Activated B cell treated with CpG ODN at 0.5 μM for 24 hours (primary cell): ENCODE measurements around the gene SPDL1. TPM values are rescaled to one million over a fixed set of nuclear protein-coding genes. Genes with fewer than 3 reads are reported as not detected.

Experiments used
- ATAC-seq: fragments of 200-7000 bp; cut with Tn5 transposase; one replicate; pipeline ENCODE4 v1.10.0; 2021; ENCODE audit warnings: low read depth, mild to moderate bottlenecking, moderate library complexity
- CTCF ChIA-PET: fragments of 350-600 bp; sonication (Branson Sonifier 250); formaldehyde crosslinking; loops from one replicate; lab custom pipeline; 2021; ENCODE audit warnings: antibody characterized with exemption; lab: Charles Lee
- POLR2A ChIA-PET: fragments of 350-600 bp; sonication (Branson Sonifier 250); formaldehyde crosslinking; loops from one replicate; lab custom pipeline; 2021; ENCODE audit warnings: antibody characterized with exemption; lab: Charles Lee
- DNase-seq: peaks from one replicate; pipeline ENCODE4 v3.0.0; 2022
- H3K27ac Mint-ChIP-seq: one replicate; pipeline ENCODE4 v1.8.0; 2020; ENCODE audit warnings: mixed read lengths
- H3K27me3 Mint-ChIP-seq: one replicate; pipeline ENCODE4 v1.8.0; 2021; ENCODE audit warnings: mixed read lengths
- H3K36me3 Mint-ChIP-seq: one replicate; pipeline ENCODE4 v1.8.0; 2021; ENCODE audit warnings: low read depth, mixed read lengths
- H3K4me1 Mint-ChIP-seq: one replicate; pipeline ENCODE4 v1.8.0; 2021; ENCODE audit warnings: mixed read lengths
- H3K4me3 Mint-ChIP-seq: one replicate; pipeline ENCODE4 v1.8.0; 2020; ENCODE audit warnings: mild to moderate bottlenecking, mixed read lengths
- H3K9me3 Mint-ChIP-seq: one replicate; pipeline ENCODE4 v1.8.0; 2020; ENCODE audit warnings: mixed read lengths
- CTCF ChIP-seq: fragments of 200-600 bp; IDR thresholded peaks from one replicate; pipeline ENCODE4 v1.8.0; 2022; ENCODE audit warnings: antibody characterized with exemption, mild to moderate bottlenecking
- intact Hi-C: fragments of 100-400 bp; cut with micrococcal nuclease; formaldehyde crosslinking; loops from one replicate; pipeline ENCODE4 v1.15.1; 2024
- total RNA-seq: library from RNA; stranded (reverse); gene quantifications from 2 replicates; pipeline ENCODE4 v1.2.3, GENCODE V29; 2022

SPDL1 gene
- total RNA-seq, 1 donor from 2014 or later, result 20.6 TPM

- no peaks in the 10 kb centered on the region for H3K36me3 Mint-ChIP-seq
- CTCF ChIA-PET, result no interaction called here
- no peak for ATAC-seq
Measured at GRCh38 chr5:169557838-169558237, 25.7 kb upstream of the SPDL1 start.

GRCh38 chr5:169561893-169562292 is 21.7 kb upstream of the SPDL1 start:
- ATAC-seq, result no peak
- Mint-ChIP-seq H3K36me3 (no peaks in the 10 kb centered on the region), H3K4me1 (no peaks in the 10 kb centered on the region), H3K27me3 (peaks cover 35% of the 10 kb centered on the region), H3K4me3 (no peak overlapping the region), H3K27ac (no peak overlapping the region), H3K9me3 (peaks cover 3% of the 10 kb centered on the region)
- intact Hi-C loops, result no loop called here
- DNase-seq, result no peak
- CTCF ChIA-PET, result no interaction called here
- POLR2A ChIA-PET, result no interaction called here
- no peak for TF ChIP-seq CTCF

More at GRCh38 chr5:169557838-169558237, 25.7 kb upstream of the SPDL1 start:
- H3K27ac Mint-ChIP-seq, result no peak overlapping the region
- H3K4me3 Mint-ChIP-seq, result no peak overlapping the region
- no peak for TF ChIP-seq CTCF
- peaks cover 3% of the 10 kb centered on the region for H3K9me3 Mint-ChIP-seq
- H3K27me3 Mint-ChIP-seq, result peaks cover 38% of the 10 kb centered on the region
- POLR2A ChIA-PET, result no interaction called here
- intact Hi-C loops, result no loop called here
- H3K4me1 Mint-ChIP-seq, result no peaks in the 10 kb centered on the region
- DNase-seq, result no peak

GRCh38 chr5:169563369-169563768 is 20.2 kb upstream of the SPDL1 start:
- Mint-ChIP-seq H3K36me3 (no peaks in the 10 kb centered on the region), H3K4me3 (no peak overlapping the region), H3K27me3 (peaks cover 37% of the 10 kb centered on the region), H3K4me1 (no peaks in the 10 kb centered on the region), H3K27ac (no peak overlapping the region), H3K9me3 (peaks cover 3% of the 10 kb centered on the region)
- no peak for TF ChIP-seq CTCF
- no peak for DNase-seq
- ChIA-PET POLR2A (no interaction called here), CTCF (no interaction called here)
- ATAC-seq, result no peak
- intact Hi-C loops, result no loop called here

GRCh38 chr5:169566202-169566601 is 17.4 kb upstream of the SPDL1 start:
- Mint-ChIP-seq H3K36me3 (no peaks in the 10 kb centered on the region), H3K27ac (no peak overlapping the region), H3K27me3 (peaks cover 28% of the 10 kb centered on the region), H3K4me1 (no peaks in the 10 kb centered on the region), H3K9me3 (no peaks in the 10 kb centered on the region), H3K4me3 (no peak overlapping the region)
- no peak for TF ChIP-seq CTCF
- ChIA-PET POLR2A (no interaction called here), CTCF (no interaction called here)
- DNase-seq (no peak), ATAC-seq (no peak)
- intact Hi-C loops, result no loop called here

GRCh38 chr5:169567079-169567478 is 16.5 kb upstream of the SPDL1 start:
- no peak overlapping the region for H3K4me3 Mint-ChIP-seq
- no peak for ATAC-seq
- intact Hi-C loops, result no loop called here
- ChIA-PET CTCF (no interaction called here), POLR2A (no interaction called here)
- DNase-seq, result no peak
- H3K27ac Mint-ChIP-seq, result no peak overlapping the region
- no peaks in the 10 kb centered on the region for H3K4me1 Mint-ChIP-seq
- peaks cover 30% of the 10 kb centered on the region for H3K27me3 Mint-ChIP-seq
- TF ChIP-seq CTCF, result no peak
- no peaks in the 10 kb centered on the region for H3K36me3 Mint-ChIP-seq
- no peaks in the 10 kb centered on the region for H3K9me3 Mint-ChIP-seq
